Measurements from ENCODE around the gene RPS6KA4. TPM values are rescaled to one million over a fixed set of nuclear protein-coding genes. Genes with fewer than 3 reads are reported as not detected.

The RPS6KA4 gene
- total RNA-seq, 1 experiment from 2014 or later: 67.3 TPM

DNA sequence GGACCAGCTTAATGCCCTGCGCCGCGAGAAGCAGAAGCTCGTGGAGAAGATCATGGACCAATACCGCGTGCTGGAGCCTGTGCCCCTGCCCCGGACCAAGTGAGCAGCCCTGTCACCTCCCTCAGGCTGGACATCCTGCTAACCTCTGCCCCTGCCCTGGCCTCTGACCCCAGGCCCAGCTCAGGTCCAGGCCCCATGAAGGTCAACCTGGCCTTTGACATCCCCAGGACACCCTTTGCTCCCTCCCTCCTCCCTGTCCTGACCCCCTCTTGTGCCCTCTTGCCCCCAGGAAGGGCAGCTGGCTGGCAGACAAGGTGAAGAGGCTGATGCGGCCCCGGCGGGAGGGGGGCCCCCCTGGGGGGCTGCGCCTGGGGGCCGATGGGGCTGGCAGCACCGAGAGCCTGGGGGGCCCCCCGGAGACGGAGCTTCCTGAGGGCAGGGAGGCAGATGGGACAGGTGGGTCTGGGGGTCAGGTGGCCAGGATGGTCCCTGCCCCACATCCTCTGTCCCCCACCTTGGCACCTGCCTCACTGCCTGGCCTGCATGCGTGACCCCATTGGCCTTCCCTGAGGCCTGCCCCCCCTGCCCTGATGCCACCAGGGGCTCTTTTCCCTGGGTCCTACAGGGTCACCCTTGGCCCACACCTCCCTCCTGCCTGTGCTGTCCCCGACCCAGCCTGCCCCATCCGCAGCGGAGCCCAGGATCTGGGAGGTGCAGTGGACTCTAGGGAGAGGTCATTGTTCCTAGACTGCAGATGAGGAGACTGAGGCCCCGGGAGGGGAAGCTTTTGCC is 5.1 kb upstream of the RPS6KA4 start:
- BruUV-seq (replicated peaks): no TSS peak
- TF ChIP-seq CEBPB (IDR thresholded peaks at IDR 0.05; ENCODE audit: low read depth): no peak
- TF ChIP-seq, protein P1, sequence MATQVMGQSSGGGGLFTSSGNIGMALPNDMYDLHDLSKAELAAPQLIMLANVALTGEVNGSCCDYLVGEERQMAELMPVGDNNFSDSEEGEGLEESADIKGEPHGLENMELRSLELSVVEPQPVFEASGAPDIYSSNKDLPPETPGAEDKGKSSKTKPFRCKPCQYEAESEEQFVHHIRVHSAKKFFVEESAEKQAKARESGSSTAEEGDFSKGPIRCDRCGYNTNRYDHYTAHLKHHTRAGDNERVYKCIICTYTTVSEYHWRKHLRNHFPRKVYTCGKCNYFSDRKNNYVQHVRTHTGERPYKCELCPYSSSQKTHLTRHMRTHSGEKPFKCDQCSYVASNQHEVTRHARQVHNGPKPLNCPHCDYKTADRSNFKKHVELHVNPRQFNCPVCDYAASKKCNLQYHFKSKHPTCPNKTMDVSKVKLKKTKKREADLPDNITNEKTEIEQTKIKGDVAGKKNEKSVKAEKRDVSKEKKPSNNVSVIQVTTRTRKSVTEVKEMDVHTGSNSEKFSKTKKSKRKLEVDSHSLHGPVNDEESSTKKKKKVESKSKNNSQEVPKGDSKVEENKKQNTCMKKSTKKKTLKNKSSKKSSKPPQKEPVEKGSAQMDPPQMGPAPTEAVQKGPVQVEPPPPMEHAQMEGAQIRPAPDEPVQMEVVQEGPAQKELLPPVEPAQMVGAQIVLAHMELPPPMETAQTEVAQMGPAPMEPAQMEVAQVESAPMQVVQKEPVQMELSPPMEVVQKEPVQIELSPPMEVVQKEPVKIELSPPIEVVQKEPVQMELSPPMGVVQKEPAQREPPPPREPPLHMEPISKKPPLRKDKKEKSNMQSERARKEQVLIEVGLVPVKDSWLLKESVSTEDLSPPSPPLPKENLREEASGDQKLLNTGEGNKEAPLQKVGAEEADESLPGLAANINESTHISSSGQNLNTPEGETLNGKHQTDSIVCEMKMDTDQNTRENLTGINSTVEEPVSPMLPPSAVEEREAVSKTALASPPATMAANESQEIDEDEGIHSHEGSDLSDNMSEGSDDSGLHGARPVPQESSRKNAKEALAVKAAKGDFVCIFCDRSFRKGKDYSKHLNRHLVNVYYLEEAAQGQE (IDR thresholded peaks at IDR 0.05; ENCODE audit: low read depth): no peak
- no peaks in the 10 kb centered on the region for H3K9me2 ChIP-seq (ENCODE audit: insufficient read depth)
- RAD21 ChIA-PET (ENCODE audit: low non-redundant PET in 1 of 2, low total read pairs in 2 of 2, uncharacterized antibody in 2 of 2, unreplicated experiment in 2 of 2): interaction anchor here (0.7 to 1.9 kb wide), 4 partner anchors 36 to 169 kb away, joined by 3 to 13 read pairs (median 4); partner anchors contain the start of genes PRDX5 (in 2 of the 2), TRMT112 (in 2 of the 2) and ESRRA (in 1 of the 2)
- H3K9ac ChIP-seq (ENCODE audit: low read length): no peak overlapping the region
- DNase-seq (ENCODE audit: low read depth, low spot score): no peak
- ATAC-seq: no peak
- H3K27ac ChIP-seq (ENCODE audit: low read depth, low read length): no peak overlapping the region; the same call in 1 of the 2 replicates
- no peaks in the 10 kb centered on the region for H3K27me3 ChIP-seq (ENCODE audit: insufficient read depth, low read length)
- peaks cover 28 to 47% of the 10 kb centered on the region in 2 experiments for H3K4me1 ChIP-seq (ENCODE audit: control insufficient read depth in 1 of 2, insufficient read depth in 2 of 2, low read length in 2 of 2)
- CTCF ChIA-PET: interaction anchor here (1.1 to 6.2 kb wide), 13 partner anchors 12 to 297 kb away, joined by 4 to 92 read pairs (median 13); partner anchors contain the start of genes ESRRA, PRDX5, STIP1 and TRMT112
- no peaks in the 10 kb centered on the region; the same call in 1 of the 2 replicates for H3K79me2 ChIP-seq (ENCODE audit: insufficient read depth, low read length)
- H3K36me3 ChIP-seq (ENCODE audit: control insufficient read depth in 1 of 2, insufficient read depth in 2 of 2, low read length in 2 of 2): no peaks in the 10 kb centered on the region
- POLR2A ChIA-PET: interaction anchor here (1.1 to 1.6 kb wide), 4 partner anchors 12 to 84 kb away, joined by 4 to 8 read pairs (median 6); partner anchors contain the start of genes PRDX5 and TRMT112
- H4K20me1 ChIP-seq (ENCODE audit: insufficient read depth): no peaks in the 10 kb centered on the region
- H3K9me3 ChIP-seq (ENCODE audit: control insufficient read depth in 1 of 2, insufficient read depth in 1 of 2, low read depth in 1 of 2, low read length in 2 of 2): no peaks in the 10 kb centered on the region
- H3K4me3 ChIP-seq (replicated peaks in 1 of 2; ENCODE audit: low read depth in 1 of 2, low read length in 2 of 2): no peak overlapping the region
- H2AFZ ChIP-seq (ENCODE audit: low read depth, low read length, poor library complexity, severe bottlenecking): no peak overlapping the region
- intact Hi-C loops (cut with micrococcal nuclease): no loop called here
- H3K4me2 ChIP-seq (ENCODE audit: low read length): no peak overlapping the region

All from HCT116 (cell line).